ENCODE data around the gene KCNT1. TPM values are rescaled to one million over a fixed set of nuclear protein-coding genes. Genes with fewer than 3 reads are reported as not detected.

Gene KCNT1
- polyA plus RNA-seq, 2 of the 4 experiments (the other 2 are of a cell fraction) = not detected

GRCh38 chr9:135814421-135815095 is 112.6 kb downstream of the KCNT1 start:
- WGBS (ENCODE audit: missing lambda C conversion rate) = 92% methylated on average over 12 of the region's 12 CpGs
- no peak overlapping the region for H3K4me3 ChIP-seq
- no peak for FAIRE-seq

GRCh38 chr9:135815413-135815812 is 113.4 kb downstream of the KCNT1 start:
- Histone ChIP-seq H3K4me2 (no peak overlapping the region), H3K27ac (no peak overlapping the region), H3K4me1 (no peaks in the 10 kb centered on the region), H3K4me3 (no peak overlapping the region), H3K9me3 (no peaks in the 10 kb centered on the region)
- no peak for FAIRE-seq
- no peak for ATAC-seq
- no peak for DNase-seq (ENCODE audit: low read depth in 1 of 2, low spot score in 1 of 2)
- no peak for TF ChIP-seq FOSL2 (IDR thresholded peaks at IDR 0.05)
- TF ChIP-seq FOSL2 (CRISPR knock-in tag; IDR thresholded peaks at IDR 0.05) = no peak
- no peak for TF ChIP-seq POLR2A (IDR thresholded peaks at IDR 0.05; ENCODE audit: low read length)
- TF ChIP-seq MAZ (IDR thresholded peaks at IDR 0.05; ENCODE audit: borderline replicate concordance, low read depth, low read length) = no peak
- TF ChIP-seq RNF2 (IDR thresholded peaks at IDR 0.05; ENCODE audit: borderline replicate concordance, low read depth) = no peak
- TF ChIP-seq EP300 (IDR thresholded peaks at IDR 0.05) = no peak
- TF ChIP-seq SREBF2 (IDR thresholded peaks at IDR 0.05) = no peak
- no peak for TF ChIP-seq JUNB (IDR thresholded peaks at IDR 0.05)
- no peak for TF ChIP-seq BCL3 (IDR thresholded peaks at IDR 0.05)
- no peak for TF ChIP-seq ZC3H11A (IDR thresholded peaks at IDR 0.05)
- TF ChIP-seq HMGXB4 (CRISPR knock-in tag; IDR thresholded peaks at IDR 0.05; ENCODE audit: borderline replicate concordance) = no peak
- TF ChIP-seq NFE2L2 (conservative IDR thresholded peaks at IDR 0.05; ENCODE audit: low read length) = no peak
- TF ChIP-seq RFX5 (IDR thresholded peaks at IDR 0.05) = no peak
- 89% methylated on average over 4 of the region's 4 CpGs for WGBS (ENCODE audit: missing lambda C conversion rate)
- POLR2A ChIA-PET = no interaction called here
- CTCF ChIA-PET = no interaction called here

More at GRCh38 chr9:135814421-135815095, 112.6 kb downstream of the KCNT1 start:
- no peak overlapping the region for H3K4me2 ChIP-seq
- H3K27ac ChIP-seq = no peak overlapping the region
- POLR2A ChIA-PET = no interaction called here
- no peaks in the 10 kb centered on the region for H3K4me1 ChIP-seq
- no peak; a peak in 1 of 6 replicates for ATAC-seq
- H3K9me3 ChIP-seq = no peaks in the 10 kb centered on the region
- CTCF ChIA-PET = no interaction called here
- no peak for TF ChIP-seq CBX2 (IDR thresholded peaks at IDR 0.05; ENCODE audit: borderline replicate concordance, low read depth)
- TF ChIP-seq CBX8 (IDR thresholded peaks at IDR 0.05) = no peak
- TF ChIP-seq POLR2A (IDR thresholded peaks at IDR 0.05; ENCODE audit: low read length) = no peak
- TF ChIP-seq REST (IDR thresholded peaks at IDR 0.05) = no peak
- no peak for TF ChIP-seq SMC3 (IDR thresholded peaks at IDR 0.05)
- no peak for TF ChIP-seq MAZ (IDR thresholded peaks at IDR 0.05; ENCODE audit: borderline replicate concordance, low read depth, low read length)
- TF ChIP-seq ZSCAN20 (CRISPR knock-in tag; IDR thresholded peaks at IDR 0.05) = no peak
- no peak for TF ChIP-seq FOSL2 (IDR thresholded peaks at IDR 0.05)
- no peak for TF ChIP-seq FOSL2 (CRISPR knock-in tag; IDR thresholded peaks at IDR 0.05)
- TF ChIP-seq ESRRA (IDR thresholded peaks at IDR 0.05; ENCODE audit: borderline replicate concordance, low read length) = no peak
- DNase-seq (ENCODE audit: low read depth in 1 of 2, low spot score in 1 of 2) = no peak
